Measurements from ENCODE around the gene NLRX1.

DNA sequence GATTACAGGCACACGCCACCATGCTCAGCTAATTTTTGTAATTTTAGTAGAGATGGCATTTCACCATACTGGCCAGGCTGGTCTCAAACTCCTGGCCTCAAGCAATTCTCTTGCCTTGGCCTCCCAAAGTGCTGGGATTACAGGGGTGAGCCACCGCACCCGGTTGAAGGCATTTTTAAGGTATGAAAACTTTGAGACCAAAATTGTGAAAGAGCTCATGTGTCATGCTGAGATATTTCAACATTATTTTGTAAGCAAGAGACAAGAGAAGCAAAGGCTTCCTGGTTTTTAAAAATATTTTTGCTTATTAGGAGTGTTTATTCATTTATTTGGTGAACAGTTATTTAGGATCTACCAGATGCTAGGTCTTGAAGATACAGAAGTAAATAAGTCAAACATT lies 23.6 kb downstream of the NLRX1 start:
- TF ChIP-seq, protein P1, sequence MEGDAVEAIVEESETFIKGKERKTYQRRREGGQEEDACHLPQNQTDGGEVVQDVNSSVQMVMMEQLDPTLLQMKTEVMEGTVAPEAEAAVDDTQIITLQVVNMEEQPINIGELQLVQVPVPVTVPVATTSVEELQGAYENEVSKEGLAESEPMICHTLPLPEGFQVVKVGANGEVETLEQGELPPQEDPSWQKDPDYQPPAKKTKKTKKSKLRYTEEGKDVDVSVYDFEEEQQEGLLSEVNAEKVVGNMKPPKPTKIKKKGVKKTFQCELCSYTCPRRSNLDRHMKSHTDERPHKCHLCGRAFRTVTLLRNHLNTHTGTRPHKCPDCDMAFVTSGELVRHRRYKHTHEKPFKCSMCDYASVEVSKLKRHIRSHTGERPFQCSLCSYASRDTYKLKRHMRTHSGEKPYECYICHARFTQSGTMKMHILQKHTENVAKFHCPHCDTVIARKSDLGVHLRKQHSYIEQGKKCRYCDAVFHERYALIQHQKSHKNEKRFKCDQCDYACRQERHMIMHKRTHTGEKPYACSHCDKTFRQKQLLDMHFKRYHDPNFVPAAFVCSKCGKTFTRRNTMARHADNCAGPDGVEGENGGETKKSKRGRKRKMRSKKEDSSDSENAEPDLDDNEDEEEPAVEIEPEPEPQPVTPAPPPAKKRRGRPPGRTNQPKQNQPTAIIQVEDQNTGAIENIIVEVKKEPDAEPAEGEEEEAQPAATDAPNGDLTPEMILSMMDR (IDR thresholded peaks at IDR 0.05) = no peak
- no peak for TF ChIP-seq POLR2A (IDR thresholded peaks at IDR 0.05)

All from body of pancreas (tissue), 4 donors.